Right atrium auricular region (tissue), 2 donors: Measurements from ENCODE around the gene REV3L. TPM values are rescaled to one million over a fixed set of nuclear protein-coding genes. Genes with fewer than 3 reads are reported as not detected.

Experiments
- DNase-seq: peaks from one replicate; pipeline ENCODE4 v3.0.0-alpha.2; 2019; ENCODE audit warnings: low spot score
- H3K27ac ChIP-seq, 2 donors: fragments of 200-600 bp; sonication (generic); 1 replicate in 1 of 2; 2 replicates in 1 of 2; pipeline ENCODE4 v1.5.1; 2016 to 2019
- H3K27me3 ChIP-seq, 2 donors: fragments of 200-600 bp; sonication (generic); one replicate each; pipeline versions ENCODE4 v1.5.1 to v1.6.0; 2017 to 2019
- H3K36me3 ChIP-seq: fragments of 200-600 bp; sonication (generic); one replicate; pipeline ENCODE4 v1.5.1; 2016
- H3K4me1 ChIP-seq, 2 donors: fragments of 200-600 bp; sonication (generic); one replicate each; pipeline versions ENCODE4 v1.5.1 to v1.6.0; 2017 to 2019
- H3K4me3 ChIP-seq, 2 donors: fragments of 200-600 bp; sonication (generic); 1 replicate in 1 of 2; 2 replicates in 1 of 2; pipeline ENCODE4 v1.5.1; 2017 to 2019; ENCODE audit warnings: mild to moderate bottlenecking in 1 of 2, moderate library complexity in 1 of 2
- H3K9me3 ChIP-seq, 2 donors: fragments of 200-600 bp; sonication (generic); one replicate each; pipeline ENCODE4 v1.5.1; 2019
- CTCF ChIP-seq, 2 donors: fragments of 200-600 bp; sonication (generic); IDR thresholded peaks; one replicate each; pipeline ENCODE4 v1.5.1; 2019; ENCODE audit warnings: antibody characterized with exemption in 2 of 2
- total RNA-seq, 2 donors: library from RNA; depleted of rRNA; stranded (reverse); fragments of >200 nt; gene quantifications; one replicate each; pipeline ENCODE4 v1.1.0, GENCODE V29; 2016

Gene REV3L
- total RNA-seq, 2 donors from 2014 or later: 14.5 to 34.2 TPM

- no peak for TF ChIP-seq CTCF (IDR thresholded peaks at IDR 0.05)
- H3K4me1 ChIP-seq: no peaks in the 10 kb centered on the region
These were observed 140.1 kb downstream of the REV3L start for GRCh38 chr6:111342913-111343312.

DNA sequence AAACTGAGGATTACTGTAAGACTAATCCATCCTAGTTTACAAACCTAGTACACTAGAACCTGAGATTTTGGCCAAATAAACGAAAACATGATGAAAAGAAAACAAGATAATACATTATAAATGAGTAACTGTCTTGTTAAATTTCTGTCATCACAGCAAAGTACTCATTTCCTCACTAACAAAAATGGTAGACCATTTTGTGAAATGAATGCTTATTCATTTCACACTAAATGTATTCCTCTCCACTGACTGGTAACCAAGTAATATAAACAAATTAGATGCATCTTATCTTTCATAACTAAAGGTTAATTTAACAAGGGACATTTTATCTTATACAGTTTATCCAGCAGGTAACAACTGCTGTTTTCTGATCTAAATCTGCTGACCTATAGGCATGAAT lies 143.7 kb downstream of the REV3L start:
- Histone ChIP-seq H3K4me1 (no peaks in the 10 kb centered on the region), H3K36me3 (peaks cover 20% of the 10 kb centered on the region), H3K4me3 (no peak overlapping the region), H3K27ac (no peak overlapping the region), H3K27me3 (no peaks in the 10 kb centered on the region), H3K9me3 (no peaks in the 10 kb centered on the region)
- no peak for DNase-seq
- no peak for TF ChIP-seq CTCF (IDR thresholded peaks at IDR 0.05)

More at GRCh38 chr6:111342913-111343312, 140.1 kb downstream of the REV3L start:
- Histone ChIP-seq H3K36me3 (peaks cover 20% of the 10 kb centered on the region), H3K9me3 (no peaks in the 10 kb centered on the region), H3K27me3 (no peaks in the 10 kb centered on the region), H3K4me3 (no peak overlapping the region), H3K27ac (no peak overlapping the region)
- no peak for DNase-seq

DNA sequence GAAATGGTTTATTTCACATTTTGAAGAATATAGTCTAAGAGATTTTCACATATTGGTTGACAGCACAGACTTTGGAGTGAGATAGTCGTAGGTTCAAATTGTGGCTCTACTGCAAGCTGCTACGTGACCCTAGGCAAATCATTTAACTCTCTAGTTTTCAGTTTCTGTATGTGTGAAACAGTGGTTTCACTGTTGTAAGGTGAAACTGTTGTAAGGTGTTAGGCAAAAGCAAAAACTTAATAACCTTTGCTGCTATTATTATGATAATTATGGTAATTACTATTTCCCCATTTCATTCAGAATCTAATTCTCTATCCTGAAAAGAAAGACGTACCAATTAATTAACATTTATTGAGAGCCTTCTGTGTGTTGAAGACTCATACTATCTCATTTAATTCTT lies 144.2 kb downstream of the REV3L start:
- no peak overlapping the region for H3K27ac ChIP-seq
- H3K9me3 ChIP-seq: no peaks in the 10 kb centered on the region
- TF ChIP-seq CTCF (IDR thresholded peaks at IDR 0.05): no peak
- H3K36me3 ChIP-seq: peaks cover 19% of the 10 kb centered on the region
- H3K4me3 ChIP-seq: no peak overlapping the region
- H3K27me3 ChIP-seq: no peaks in the 10 kb centered on the region
- no peak for DNase-seq
- no peaks in the 10 kb centered on the region for H3K4me1 ChIP-seq

GRCh38 chr6:111337829-111338236 lies 145.2 kb downstream of the REV3L start:
- no peaks in the 10 kb centered on the region for H3K9me3 ChIP-seq
- no peak overlapping the region for H3K4me3 ChIP-seq
- no peak overlapping the region for H3K27ac ChIP-seq
- no peaks in the 10 kb centered on the region for H3K4me1 ChIP-seq
- no peak for DNase-seq
- no peak for TF ChIP-seq CTCF (IDR thresholded peaks at IDR 0.05)
- no peaks in the 10 kb centered on the region for H3K27me3 ChIP-seq
- H3K36me3 ChIP-seq: peaks cover 10% of the 10 kb centered on the region

DNA sequence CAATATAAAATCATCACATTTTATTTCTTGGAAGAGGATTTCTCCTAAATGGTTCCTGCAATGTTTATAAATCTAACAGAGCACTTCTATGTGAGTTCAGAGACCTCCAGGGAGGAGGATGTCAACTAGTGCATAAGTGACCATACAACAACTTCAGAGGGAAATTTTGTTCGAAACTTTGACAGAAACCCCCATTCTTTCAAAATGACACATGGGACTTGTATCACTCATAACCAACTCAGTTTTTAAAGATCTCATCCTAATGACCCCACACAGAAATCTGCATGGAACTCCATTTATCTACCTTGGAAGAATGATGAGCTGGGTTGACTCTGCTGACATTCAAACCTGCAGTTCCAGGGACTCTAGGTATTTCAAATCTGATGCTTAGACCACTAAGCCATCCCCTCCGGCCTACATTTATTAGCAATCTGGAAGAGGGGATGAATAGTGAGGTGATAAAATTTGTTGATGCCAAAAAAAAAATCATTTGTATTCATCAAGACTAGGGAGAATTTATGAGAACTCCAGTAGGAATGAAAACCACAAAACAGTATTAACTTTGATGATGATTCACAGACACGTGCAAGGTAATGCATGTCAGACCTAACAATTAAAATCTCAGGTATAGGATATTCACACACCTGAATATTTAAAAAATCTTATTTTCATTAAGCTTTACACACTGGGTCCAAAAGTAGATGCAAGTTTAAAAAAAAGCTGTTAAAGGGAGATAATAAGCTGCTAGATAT lies 153.0 kb downstream of the REV3L start:
- no peak overlapping the region for H3K4me3 ChIP-seq
- H3K27ac ChIP-seq: no peak overlapping the region
- no peak for TF ChIP-seq CTCF (IDR thresholded peaks at IDR 0.05)
- H3K36me3 ChIP-seq: peaks cover 43% of the 10 kb centered on the region
- no peaks in the 10 kb centered on the region for H3K9me3 ChIP-seq
- H3K27me3 ChIP-seq: no peaks in the 10 kb centered on the region
- H3K4me1 ChIP-seq: no peaks in the 10 kb centered on the region
- DNase-seq: no peak

GRCh38 chr6:111326563-111326962 lies 156.5 kb downstream of the REV3L start:
- Histone ChIP-seq H3K4me1 (no peaks in the 10 kb centered on the region), H3K36me3 (peaks cover 55% of the 10 kb centered on the region), H3K9me3 (no peaks in the 10 kb centered on the region), H3K27ac (no peak overlapping the region), H3K27me3 (no peaks in the 10 kb centered on the region), H3K4me3 (no peak overlapping the region)
- TF ChIP-seq CTCF (IDR thresholded peaks at IDR 0.05): no peak
- no peak for DNase-seq
